ENCODE data around the gene OPN4. TPM values are rescaled to one million over a fixed set of nuclear protein-coding genes. Genes with fewer than 3 reads are reported as not detected.

Gene OPN4
- total RNA-seq, 3 donors from 2014 or later (not counting 1 experiment from before 2014, with no cell fraction given): not detected

- Mint-ChIP-seq H3K4me3 (no peak overlapping the region), H3K27ac (no peak overlapping the region), H3K36me3 (no peaks in the 10 kb centered on the region), H3K27me3 (ENCODE audit: low read depth in 2 of 2) (no peaks in the 10 kb centered on the region), H3K4me1 (no peaks in the 10 kb centered on the region), H3K9me3 (no peaks in the 10 kb centered on the region)
- Histone ChIP-seq H3K9me3 (ENCODE audit: control insufficient read depth, insufficient read depth, low read length) (no peaks in the 10 kb centered on the region), H3K4me3 (ENCODE audit: low read length) (no peak overlapping the region), H3K27ac (ENCODE audit: low read length) (no peak overlapping the region), H3K4me1 (ENCODE audit: control insufficient read depth, insufficient read depth, low read length) (no peaks in the 10 kb centered on the region), H3K36me3 (ENCODE audit: control insufficient read depth, insufficient read depth, low read length) (no peaks in the 10 kb centered on the region), H3K27me3 (ENCODE audit: control insufficient read depth, insufficient read depth, low read length) (no peaks in the 10 kb centered on the region)
- TF ChIP-seq CTCF (IDR thresholded peaks at IDR 0.05): no peak
- intact Hi-C loops (cut with micrococcal nuclease): no loop called here
- ATAC-seq (no peak), DNase-seq (no peak)
- 95% methylated on average over 3 of the region's 3 CpGs for WGBS (ENCODE audit: insufficient coverage)
Measured at GRCh38 chr10:86653987-86654386, 360 bp upstream of the OPN4 start.

GRCh38 chr10:86655173-86655540, 810 bp downstream of the OPN4 start:
- H3K27ac ChIP-seq (ENCODE audit: low read length): no peak overlapping the region
- no peaks in the 10 kb centered on the region for H3K27me3 Mint-ChIP-seq (ENCODE audit: low read depth in 2 of 2)
- H3K36me3 ChIP-seq (ENCODE audit: control insufficient read depth, insufficient read depth, low read length): no peaks in the 10 kb centered on the region
- ATAC-seq (no peak), DNase-seq (no peak)
- WGBS (ENCODE audit: insufficient coverage): 80% methylated on average over 2 of the region's 4 CpGs
- H3K4me3 Mint-ChIP-seq: no peak overlapping the region
- H3K27ac Mint-ChIP-seq: no peak overlapping the region
- H3K9me3 ChIP-seq (ENCODE audit: control insufficient read depth, insufficient read depth, low read length): no peaks in the 10 kb centered on the region
- no peak for TF ChIP-seq CTCF (IDR thresholded peaks at IDR 0.05)
- H3K9me3 Mint-ChIP-seq: no peaks in the 10 kb centered on the region
- H3K27me3 ChIP-seq (ENCODE audit: control insufficient read depth, insufficient read depth, low read length): no peaks in the 10 kb centered on the region
- H3K4me3 ChIP-seq (ENCODE audit: low read length): no peak overlapping the region
- intact Hi-C loops (cut with micrococcal nuclease): no loop called here
- H3K4me1 ChIP-seq (ENCODE audit: control insufficient read depth, insufficient read depth, low read length): no peaks in the 10 kb centered on the region
- H3K4me1 Mint-ChIP-seq: no peaks in the 10 kb centered on the region
- H3K36me3 Mint-ChIP-seq: no peaks in the 10 kb centered on the region

- Histone ChIP-seq H3K4me3 (ENCODE audit: low read length) (no peak overlapping the region), H3K4me1 (ENCODE audit: control insufficient read depth, insufficient read depth, low read length) (no peaks in the 10 kb centered on the region), H3K9me3 (ENCODE audit: control insufficient read depth, insufficient read depth, low read length) (no peaks in the 10 kb centered on the region), H3K36me3 (ENCODE audit: control insufficient read depth, insufficient read depth, low read length) (no peaks in the 10 kb centered on the region), H3K27ac (ENCODE audit: low read length) (no peak overlapping the region), H3K27me3 (ENCODE audit: control insufficient read depth, insufficient read depth, low read length) (no peaks in the 10 kb centered on the region)
- DNase-seq (no peak), ATAC-seq (no peak)
- Mint-ChIP-seq H3K27ac (no peak overlapping the region), H3K27me3 (ENCODE audit: low read depth in 2 of 2) (no peaks in the 10 kb centered on the region), H3K4me3 (no peak overlapping the region), H3K36me3 (no peaks in the 10 kb centered on the region), H3K9me3 (no peaks in the 10 kb centered on the region), H3K4me1 (no peaks in the 10 kb centered on the region)
- 88% methylated on average over 3 of the region's 3 CpGs for WGBS (ENCODE audit: insufficient coverage)
- intact Hi-C loops (cut with micrococcal nuclease): no loop called here
- TF ChIP-seq CTCF (IDR thresholded peaks at IDR 0.05): no peak
Measured at GRCh38 chr10:86655596-86655995, 1.2 kb downstream of the OPN4 start.

- intact Hi-C loops (cut with micrococcal nuclease): no loop called here
- Histone ChIP-seq H3K27ac (ENCODE audit: low read length) (no peak overlapping the region), H3K4me3 (ENCODE audit: low read length) (no peak overlapping the region), H3K9me3 (ENCODE audit: control insufficient read depth, insufficient read depth, low read length) (no peaks in the 10 kb centered on the region), H3K36me3 (ENCODE audit: control insufficient read depth, insufficient read depth, low read length) (no peaks in the 10 kb centered on the region), H3K27me3 (ENCODE audit: control insufficient read depth, insufficient read depth, low read length) (no peaks in the 10 kb centered on the region), H3K4me1 (ENCODE audit: control insufficient read depth, insufficient read depth, low read length) (no peaks in the 10 kb centered on the region)
- WGBS (ENCODE audit: insufficient coverage): 89% methylated on average over 8 of the region's 8 CpGs
- Mint-ChIP-seq H3K4me1 (no peaks in the 10 kb centered on the region), H3K27ac (no peak overlapping the region), H3K4me3 (no peak overlapping the region), H3K27me3 (ENCODE audit: low read depth in 2 of 2) (no peaks in the 10 kb centered on the region), H3K36me3 (no peaks in the 10 kb centered on the region), H3K9me3 (no peaks in the 10 kb centered on the region)
- no peak for TF ChIP-seq CTCF (IDR thresholded peaks at IDR 0.05)
- DNase-seq: no peak
- ATAC-seq: no peak
Measured at GRCh38 chr10:86657011-86657395, 2.7 kb downstream of the OPN4 start.
